ENCODE results near the gene GULP1. TPM values are rescaled to one million over a fixed set of nuclear protein-coding genes. Genes with fewer than 3 reads are reported as not detected.
"Not testable (repeated sequence)": the region's sequence is repeated elsewhere in the genome, so short reads cannot be mapped to it uniquely, and the experiment has no call there.

GULP1 gene
- total and polyA plus RNA-seq, 11 donors: 1.1 to 8.3 (median 4.7) TPM

GRCh38 chr2:188551671-188552070 lies 260.0 kb downstream of the GULP1 start:
- no peak for ATAC-seq
- Histone ChIP-seq H3K36me3 (no peaks in the 10 kb centered on the region), H3K4me3 (no peak overlapping the region), H3K27me3 (no peaks in the 10 kb centered on the region), H3K9me3 (peaks cover 0 to 4% (median 0%) of the 10 kb centered on the region in 12 donors), H3K4me1 (peaks cover 0 to 6% (median 0%) of the 10 kb centered on the region in 12 donors), H3K27ac (no peak overlapping the region)
- intact Hi-C loops (cut with DNase I): no loop called here
- TF ChIP-seq CTCF (IDR thresholded peaks at IDR 0.05) (no peak), POLR2A (IDR thresholded peaks at IDR 0.05) (no peak)
- DNase-seq: no peak
- WGBS, 4 donors: 57 to 71% (median 66%) methylated on average over 3 of the region's 3 CpGs

- intact Hi-C loops (cut with DNase I): no loop called here
- Histone ChIP-seq H3K36me3 (no peaks in the 10 kb centered on the region), H3K4me3 (no peak overlapping the region), H3K27ac (no peak overlapping the region), H3K4me1 (no peaks in the 10 kb centered on the region), H3K9me3 (peaks cover 0 to 24% (median 8%) of the 10 kb centered on the region in 12 donors), H3K27me3 (no peaks in the 10 kb centered on the region)
- no peak for DNase-seq
- TF ChIP-seq POLR2A (IDR thresholded peaks at IDR 0.05) (no peak), CTCF (IDR thresholded peaks at IDR 0.05) (no peak)
- 96 to 100% (median 99%) methylated on average over 1 of the region's 1 CpG for WGBS, 4 donors
- ATAC-seq: no peak
These were observed 265.4 kb downstream of the GULP1 start for GRCh38 chr2:188557081-188557480.

- intact Hi-C loops (cut with DNase I); H3K36me3 ChIP-seq; H3K27me3 ChIP-seq; DNase-seq; ATAC-seq; H3K4me3 ChIP-seq; H3K4me1 ChIP-seq; H3K27ac ChIP-seq: not testable (repeated sequence)
- peaks cover 0 to 24% (median 8%) of the 10 kb centered on the region in 12 donors for H3K9me3 ChIP-seq
- WGBS, 4 donors: 97 to 100% (median 99%) methylated on average over 2 of the region's 2 CpGs
These were observed 267.8 kb downstream of the GULP1 start for GRCh38 chr2:188559455-188559854.

- intact Hi-C loops (cut with DNase I): no loop called here
- H3K36me3 ChIP-seq: no peaks in the 10 kb centered on the region
- TF ChIP-seq CTCF (IDR thresholded peaks at IDR 0.05): no peak
- no peak for TF ChIP-seq POLR2A (IDR thresholded peaks at IDR 0.05)
- H3K4me1 ChIP-seq: no peaks in the 10 kb centered on the region
- 96 to 100% (median 98%) methylated on average over 2 to 4 of the region's 4 CpGs for WGBS, 4 donors
- DNase-seq: no peak
- no peaks in the 10 kb centered on the region for H3K27me3 ChIP-seq
- peaks cover 0 to 20% (median 8%) of the 10 kb centered on the region in 12 donors for H3K9me3 ChIP-seq
- H3K27ac ChIP-seq: no peak overlapping the region
- no peak overlapping the region for H3K4me3 ChIP-seq
- no peak for ATAC-seq
These were observed 269.9 kb downstream of the GULP1 start for GRCh38 chr2:188561473-188561979.
